Measurements from ENCODE around the gene PRRX2.

PRRX2 gene

GRCh38 chr9:129685220-129685932, 19.9 kb downstream of the PRRX2 start:
- DNase-seq = no peak

DNA sequence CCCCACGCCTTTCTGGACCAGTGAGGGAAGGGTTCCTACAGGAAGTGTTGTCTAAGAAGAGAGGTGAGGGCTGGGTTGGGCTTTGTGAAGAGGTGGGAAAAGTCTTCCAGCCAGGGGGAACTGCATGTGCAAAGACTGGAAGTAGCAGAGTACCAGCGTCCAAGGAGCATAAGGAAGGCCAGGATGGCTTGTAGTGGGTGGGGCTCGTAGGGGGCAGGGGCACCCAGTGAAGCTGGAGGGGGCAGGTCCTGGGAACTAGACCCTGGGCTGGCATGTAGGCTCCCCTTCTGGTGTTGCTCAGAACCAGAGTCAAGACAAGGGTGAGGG, 20.4 kb downstream of the PRRX2 start:
- no peak for DNase-seq

GRCh38 chr9:129686736-129687135, 21.3 kb downstream of the PRRX2 start:
- DNase-seq = no peak

DNA sequence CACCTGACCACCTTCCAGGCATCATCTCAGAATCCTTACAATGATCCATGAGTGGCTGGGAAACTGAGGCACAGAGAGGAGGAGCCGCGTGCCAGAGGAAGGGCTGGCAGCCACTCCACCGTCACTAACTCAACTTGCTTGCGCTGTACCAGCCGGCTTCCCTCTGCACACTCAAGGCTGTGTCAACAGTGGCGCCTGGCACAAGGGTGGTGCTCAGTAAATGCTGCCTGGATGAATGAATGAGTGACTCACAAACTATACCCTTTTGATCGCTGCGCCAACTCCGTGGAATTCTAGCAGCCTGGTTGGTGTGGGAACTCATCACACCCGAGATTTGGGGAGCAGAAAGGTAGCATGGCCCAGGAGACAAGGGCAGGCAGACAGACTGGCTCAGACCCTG, 21.9 kb downstream of the PRRX2 start:
- no peak for DNase-seq

GRCh38 chr9:129688285-129689043, 23.0 kb downstream of the PRRX2 start:
- no peak for DNase-seq

GRCh38 chr9:129692534-129692933, 27.1 kb downstream of the PRRX2 start:
- no peak for DNase-seq

DNA sequence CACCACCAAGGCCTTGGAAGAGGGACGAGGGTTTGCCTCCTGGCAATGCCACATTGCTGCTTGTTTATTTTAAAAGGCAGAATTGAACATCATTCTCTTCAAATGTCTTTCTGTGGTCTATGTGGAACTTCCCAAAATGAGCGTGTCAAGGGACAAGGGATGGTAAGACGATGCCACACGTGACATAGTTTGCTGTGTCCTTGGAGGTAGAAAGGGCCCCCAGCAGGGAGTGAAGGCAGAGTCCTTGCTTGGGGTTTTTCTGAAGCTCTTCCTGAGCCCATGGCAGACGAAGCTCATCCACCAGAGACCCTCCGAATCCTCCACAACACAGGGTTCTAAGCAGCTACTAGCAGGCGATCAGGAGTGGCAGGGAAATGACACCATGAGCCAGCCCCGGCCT, 28.3 kb downstream of the PRRX2 start:
- no peak for DNase-seq

DNA sequence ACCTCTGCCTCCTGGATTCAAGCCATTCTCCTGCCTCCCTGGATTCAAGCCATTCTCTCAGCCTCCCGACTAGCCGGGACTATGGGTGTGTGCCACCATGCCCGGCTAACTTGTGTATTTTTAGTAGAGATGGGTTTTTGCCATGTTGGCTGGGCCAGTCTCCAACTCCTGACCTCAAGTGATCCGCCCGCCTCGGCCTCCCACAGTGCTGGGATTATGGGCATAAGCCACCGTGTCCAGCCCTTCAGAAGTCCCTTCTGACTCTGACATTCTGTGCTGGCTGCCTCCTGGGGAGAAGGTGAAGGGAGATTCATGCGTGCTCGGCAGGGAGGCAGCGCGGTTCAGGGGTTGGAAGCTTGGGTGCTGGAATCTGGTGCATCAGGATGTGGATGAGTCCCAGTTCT, 28.8 kb downstream of the PRRX2 start:
- DNase-seq = no peak

DNA sequence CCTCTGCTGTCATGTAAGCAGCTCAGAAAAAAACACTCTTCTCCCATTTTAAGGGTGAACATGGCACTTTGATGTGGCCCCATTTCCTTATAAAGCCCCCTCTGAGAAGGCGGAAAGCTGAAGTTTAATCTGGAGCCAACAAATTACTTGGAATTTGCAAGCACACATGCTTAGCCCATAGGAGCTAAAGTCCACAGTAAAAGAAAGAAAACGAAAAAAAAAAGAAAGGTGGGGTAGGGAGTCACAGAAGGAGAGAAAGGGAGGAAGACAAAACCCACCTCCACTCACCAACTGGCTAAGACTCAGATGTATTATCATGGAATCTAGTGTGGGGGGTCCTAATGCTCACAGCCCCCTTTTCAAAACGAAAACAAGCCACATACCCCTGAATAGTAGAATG, 30.4 kb downstream of the PRRX2 start:
- no peak for DNase-seq

DNA sequence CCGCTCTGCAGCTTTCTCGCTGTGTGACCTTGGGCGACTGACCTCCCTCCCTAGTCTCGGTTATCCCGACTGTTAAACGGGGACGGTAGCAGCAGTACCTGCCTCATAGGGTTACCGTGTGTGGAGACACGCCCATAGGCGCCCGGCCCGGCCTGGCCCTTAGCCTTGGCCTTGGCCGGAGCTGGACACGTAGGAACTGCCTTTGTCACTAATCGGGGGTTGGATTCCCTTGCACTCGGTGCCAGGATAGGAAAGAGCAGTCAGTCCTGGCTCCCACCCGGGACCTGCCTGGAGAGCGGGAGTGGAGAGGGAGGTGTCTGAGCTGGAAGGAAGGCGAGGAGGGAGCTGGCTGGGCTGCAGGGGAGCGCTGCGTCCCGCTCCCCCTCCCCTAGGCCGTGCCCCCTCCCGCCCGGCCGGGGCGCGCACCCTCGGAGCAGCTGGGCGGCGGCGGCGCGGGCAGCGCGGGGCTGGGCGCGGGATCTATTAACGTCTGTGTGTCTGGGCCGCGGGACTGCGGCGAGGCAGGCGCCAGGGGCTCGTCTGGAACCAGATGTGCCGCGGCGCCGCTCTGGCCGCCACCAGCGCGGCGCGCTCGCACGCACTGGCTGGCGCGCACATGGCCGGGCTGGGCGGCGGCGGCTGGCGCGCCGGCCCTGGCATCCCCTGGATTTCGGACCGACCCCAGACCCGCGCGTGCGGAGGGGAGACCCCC, 31.7 kb downstream of the PRRX2 start:
- no peak for DNase-seq

GRCh38 chr9:129697656-129698253, 32.3 kb downstream of the PRRX2 start:
- no peak for DNase-seq

DNA sequence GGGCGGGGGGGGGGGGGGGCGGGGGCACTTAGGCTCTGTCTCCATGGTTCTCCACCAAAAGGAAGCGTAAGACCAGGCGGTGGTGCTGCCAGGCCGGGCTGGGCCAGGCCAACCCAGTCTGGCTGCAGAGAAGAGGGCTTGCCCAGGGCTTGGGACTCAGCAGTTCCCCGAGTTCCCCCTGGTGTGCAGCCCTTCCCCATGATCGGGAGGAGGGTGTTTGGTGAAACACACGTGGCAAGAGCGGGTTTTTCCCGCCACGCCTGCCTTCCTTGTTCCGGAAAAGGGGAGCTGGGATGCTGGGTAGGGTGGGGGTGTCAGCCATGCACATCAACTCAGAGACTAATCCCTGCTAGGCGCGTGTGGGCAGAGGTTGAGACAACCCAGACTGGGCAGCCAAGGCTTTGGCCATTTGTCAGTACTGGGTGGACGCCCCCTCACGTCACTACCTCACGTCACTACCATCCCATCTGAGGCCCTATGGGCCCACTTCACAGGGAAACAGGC, 32.9 kb downstream of the PRRX2 start:
- no peak for DNase-seq

DNA sequence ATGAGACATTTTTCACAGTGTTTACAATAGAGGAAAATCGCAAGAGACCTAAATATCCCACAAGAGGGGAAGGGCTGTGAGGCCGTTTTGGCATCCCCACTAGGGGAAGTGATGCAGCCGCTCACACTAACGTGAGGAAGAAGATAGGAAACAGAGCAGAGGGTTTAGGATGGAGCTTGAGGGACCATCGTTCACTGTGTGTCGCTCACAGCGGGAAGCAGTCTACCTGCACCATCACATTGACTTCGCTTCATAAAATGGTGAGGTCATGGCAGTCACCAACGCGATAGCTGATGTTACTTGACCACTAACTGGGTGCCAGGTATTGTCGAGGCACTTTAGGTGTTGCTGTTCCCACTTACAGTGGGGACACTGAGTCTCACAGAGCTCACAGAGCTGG, 35.6 kb downstream of the PRRX2 start:
- no peak for DNase-seq

DNA sequence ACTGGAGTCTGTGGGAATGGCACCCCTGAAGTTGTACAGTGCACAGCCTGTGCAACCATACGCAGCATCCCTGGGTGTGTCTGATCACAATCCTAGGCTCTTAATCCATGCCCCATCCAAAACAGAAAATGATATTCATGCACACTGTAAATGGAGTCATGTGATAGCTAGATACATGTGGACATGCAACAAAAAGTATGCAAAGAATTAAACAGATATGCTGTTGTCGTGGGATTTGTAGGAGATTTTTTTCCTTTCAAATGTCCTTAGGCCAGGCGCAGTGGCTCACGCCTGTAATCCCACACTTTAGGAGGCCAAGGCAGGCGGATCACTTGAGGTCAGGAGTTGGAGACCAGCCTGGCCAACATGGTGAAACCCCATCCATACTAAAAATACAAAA, 36.1 kb downstream of the PRRX2 start:
- DNase-seq = no peak

GRCh38 chr9:129702589-129703520, 37.4 kb downstream of the PRRX2 start:
- no peak for DNase-seq

- DNase-seq = no peak
These were observed 38.4 kb downstream of the PRRX2 start for GRCh38 chr9:129703667-129704355.

- DNase-seq = no peak
These were observed 39.4 kb downstream of the PRRX2 start for GRCh38 chr9:129704807-129705206.

GRCh38 chr9:129708793-129709192, 43.3 kb downstream of the PRRX2 start:
- no peak for DNase-seq

DNA sequence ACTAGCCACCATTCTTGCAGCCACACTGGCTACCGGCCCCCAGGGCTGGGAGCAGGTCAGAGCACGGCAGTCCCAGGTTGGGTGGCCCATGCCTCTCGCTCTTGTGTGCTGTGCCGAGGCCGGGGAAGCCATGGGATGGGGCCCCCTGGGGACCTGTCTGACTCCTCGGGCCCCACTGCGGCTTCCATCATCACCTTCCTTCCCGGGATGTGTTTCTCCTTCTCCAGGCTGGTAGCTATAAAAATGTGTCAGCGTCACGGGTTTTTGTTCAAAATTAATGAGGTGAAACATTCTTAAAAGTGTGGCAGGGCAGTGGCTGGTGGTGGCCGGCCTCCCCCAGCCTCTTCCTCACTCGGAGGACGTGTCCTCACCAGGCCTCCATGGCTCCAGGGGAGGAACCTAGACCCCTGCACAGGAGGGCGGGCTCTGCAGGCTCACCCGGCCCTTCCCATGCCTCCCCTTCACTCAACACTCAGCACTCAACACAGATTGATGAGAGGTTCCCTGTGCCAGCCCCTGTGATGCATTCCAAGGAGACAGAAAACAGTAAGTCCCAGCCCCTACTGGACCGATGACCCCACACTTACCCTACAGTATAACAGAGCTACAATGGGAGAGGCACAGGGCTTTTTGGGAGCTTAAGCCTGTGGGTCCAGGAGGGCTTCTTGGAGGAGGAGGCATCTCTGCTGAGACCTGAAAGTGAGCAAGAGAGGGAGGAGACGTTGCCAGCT, 44.2 kb downstream of the PRRX2 start:
- DNase-seq = no peak

DNA sequence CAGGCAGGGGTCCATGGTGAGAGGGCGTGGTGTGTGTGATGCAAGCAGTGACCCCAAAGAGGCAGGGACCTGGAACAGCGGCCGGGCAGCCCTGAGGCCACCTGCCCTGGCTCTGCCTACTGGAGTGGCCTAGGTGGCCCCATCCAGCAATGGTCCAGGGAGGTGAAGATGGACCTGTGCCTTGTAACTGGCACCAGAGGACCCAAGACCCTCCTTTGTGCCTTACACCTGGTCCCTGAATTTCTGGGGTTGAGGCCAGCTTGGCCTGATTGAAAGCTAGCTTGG, 44.7 kb downstream of the PRRX2 start:
- no peak for DNase-seq
